OCI-LY1 (cell line): Measurements from ENCODE around the gene AADACL2.
"Not testable (repeated sequence)": the region's sequence is repeated elsewhere in the genome, so short reads cannot be mapped to it uniquely, and the experiment has no call there.

Experiments
- H2AFZ ChIP-seq: fragments of 200-600 bp; sonication (generic), shearing (Covaris generic); 2 replicates; pipeline ENCODE4 v1.6.0; 2014; ENCODE audit warnings: antibody characterized with exemption, mild to moderate bottlenecking, low read length
- H3F3A ChIP-seq: fragments of 200-600 bp; sonication (generic), shearing (Covaris generic); 2 replicates; pipeline ENCODE4 v1.6.0; 2014; ENCODE audit warnings: mild to moderate bottlenecking, antibody characterized with exemption, low read length, moderate library complexity; ENCODE audit not compliant: insufficient read depth
- H3K27ac ChIP-seq: fragments of 200-600 bp; sonication (generic); 2 replicates; pipeline ENCODE4 v1.5.1; 2014; ENCODE audit warnings: low read length, mixed run types, mild to moderate bottlenecking, low read depth; ENCODE audit not compliant: poor library complexity, severe bottlenecking
- H3K27me3 ChIP-seq: fragments of 200-600 bp; sonication (generic); 2 replicates; pipeline ENCODE4 v1.6.0; 2014; ENCODE audit warnings: antibody characterized with exemption, mild to moderate bottlenecking, low read length, moderate library complexity; ENCODE audit not compliant: insufficient read depth
- H3K36me3 ChIP-seq: fragments of 200-600 bp; sonication (generic); 2 replicates; pipeline ENCODE4 v1.6.1; 2014; ENCODE audit warnings: mild to moderate bottlenecking, antibody characterized with exemption, low read length, moderate library complexity, mixed read lengths; ENCODE audit not compliant: insufficient read depth
- H3K4me1 ChIP-seq: fragments of 200-600 bp; sonication (generic); 2 replicates; pipeline ENCODE4 v1.5.1; 2014; ENCODE audit warnings: mild to moderate bottlenecking, low read length, moderate library complexity; ENCODE audit not compliant: insufficient read depth, severe bottlenecking
- H3K4me2 ChIP-seq: fragments of 200-600 bp; sonication (generic), shearing (Covaris generic); 2 replicates; pipeline ENCODE4 v1.6.1; 2014; ENCODE audit warnings: low read length
- H3K4me3 ChIP-seq: fragments of 200-600 bp; sonication (generic); 2 replicates; pipeline ENCODE4 v1.5.1; 2014; ENCODE audit warnings: low read length, low read depth, mild to moderate bottlenecking, mixed read lengths; ENCODE audit not compliant: poor library complexity, severe bottlenecking
- H3K79me2 ChIP-seq: fragments of 200-600 bp; shearing (Covaris generic); 2 replicates; pipeline ENCODE4 v1.6.1; 2016; ENCODE audit warnings: mixed run types, low read length, mixed read lengths; ENCODE audit not compliant: insufficient read depth
- H3K9ac ChIP-seq: fragments of 200-600 bp; sonication (generic), shearing (Covaris generic); 2 replicates; pipeline ENCODE4 v1.6.1; 2014; ENCODE audit warnings: mild to moderate bottlenecking, low read length, mixed read lengths
- H3K9me2 ChIP-seq: fragments of 200-600 bp; sonication (generic), shearing (Covaris generic); 2 replicates; pipeline ENCODE4 v1.6.1; 2014; ENCODE audit warnings: low read depth, mild to moderate bottlenecking, low read length, mixed read lengths
- H3K9me3 ChIP-seq: fragments of 200-600 bp; shearing (Covaris generic); 2 replicates; pipeline ENCODE4 v1.6.1; 2014; ENCODE audit warnings: low read length, mixed read lengths
- H4K20me1 ChIP-seq: fragments of 200-600 bp; sonication (generic), shearing (Covaris generic); 2 replicates; pipeline ENCODE4 v1.6.0; 2016; ENCODE audit warnings: mild to moderate bottlenecking, low read length; ENCODE audit not compliant: insufficient read depth
- EZH2 ChIP-seq: fragments of 200-600 bp; sonication (generic), shearing (Covaris generic); IDR thresholded peaks from 2 replicates; pipeline ENCODE4 v1.8.0; 2017; ENCODE audit warnings: borderline replicate concordance, mixed run types, mild to moderate bottlenecking, antibody characterized with exemption, low read length, moderate library complexity, mixed read lengths
- TF ChIP-seq, protein P1 (sequence below): fragments of 200-600 bp; sonication (generic), shearing (Covaris generic); IDR thresholded peaks from 2 replicates; pipeline ENCODE4 v1.5.1; 2017; ENCODE audit warnings: mild to moderate bottlenecking, antibody characterized with exemption, low read length, moderate library complexity, mixed read lengths

The AADACL2 gene

GRCh38 chr3:151788401-151788800 is 54.7 kb downstream of the AADACL2 start:
- no peak overlapping the region for H3K9ac ChIP-seq
- TF ChIP-seq EZH2: no peak
- TF ChIP-seq, protein P1, sequence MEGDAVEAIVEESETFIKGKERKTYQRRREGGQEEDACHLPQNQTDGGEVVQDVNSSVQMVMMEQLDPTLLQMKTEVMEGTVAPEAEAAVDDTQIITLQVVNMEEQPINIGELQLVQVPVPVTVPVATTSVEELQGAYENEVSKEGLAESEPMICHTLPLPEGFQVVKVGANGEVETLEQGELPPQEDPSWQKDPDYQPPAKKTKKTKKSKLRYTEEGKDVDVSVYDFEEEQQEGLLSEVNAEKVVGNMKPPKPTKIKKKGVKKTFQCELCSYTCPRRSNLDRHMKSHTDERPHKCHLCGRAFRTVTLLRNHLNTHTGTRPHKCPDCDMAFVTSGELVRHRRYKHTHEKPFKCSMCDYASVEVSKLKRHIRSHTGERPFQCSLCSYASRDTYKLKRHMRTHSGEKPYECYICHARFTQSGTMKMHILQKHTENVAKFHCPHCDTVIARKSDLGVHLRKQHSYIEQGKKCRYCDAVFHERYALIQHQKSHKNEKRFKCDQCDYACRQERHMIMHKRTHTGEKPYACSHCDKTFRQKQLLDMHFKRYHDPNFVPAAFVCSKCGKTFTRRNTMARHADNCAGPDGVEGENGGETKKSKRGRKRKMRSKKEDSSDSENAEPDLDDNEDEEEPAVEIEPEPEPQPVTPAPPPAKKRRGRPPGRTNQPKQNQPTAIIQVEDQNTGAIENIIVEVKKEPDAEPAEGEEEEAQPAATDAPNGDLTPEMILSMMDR: no peak
- H2AFZ ChIP-seq: no peak overlapping the region
- no peak overlapping the region for H3K4me3 ChIP-seq
- no peak overlapping the region for H3K27ac ChIP-seq
- H4K20me1 ChIP-seq: no peaks in the 10 kb centered on the region
- no peaks in the 10 kb centered on the region; the same call in 1 of the 2 replicates for H3K9me2 ChIP-seq
- no peaks in the 10 kb centered on the region for H3K36me3 ChIP-seq
- H3K4me1 ChIP-seq: no peaks in the 10 kb centered on the region
- no peaks in the 10 kb centered on the region for H3K27me3 ChIP-seq
- no peaks in the 10 kb centered on the region for H3F3A ChIP-seq
- H3K79me2 ChIP-seq: no peaks in the 10 kb centered on the region
- no peaks in the 10 kb centered on the region for H3K9me3 ChIP-seq
- H3K4me2 ChIP-seq: no peak overlapping the region

GRCh38 chr3:151789853-151790463 is 56.2 kb downstream of the AADACL2 start:
- no peak overlapping the region for H3K9ac ChIP-seq
- H3K79me2 ChIP-seq: no peaks in the 10 kb centered on the region
- TF ChIP-seq, protein P1: no peak
- no peak for TF ChIP-seq EZH2
- H2AFZ ChIP-seq: no peak overlapping the region
- no peaks in the 10 kb centered on the region for H3K36me3 ChIP-seq
- H4K20me1 ChIP-seq: no peaks in the 10 kb centered on the region
- H3F3A ChIP-seq: no peaks in the 10 kb centered on the region
- H3K9me2 ChIP-seq: no peaks in the 10 kb centered on the region; the same call in 1 of the 2 replicates
- no peak overlapping the region for H3K4me2 ChIP-seq
- no peaks in the 10 kb centered on the region for H3K9me3 ChIP-seq
- no peak overlapping the region for H3K4me3 ChIP-seq
- no peaks in the 10 kb centered on the region for H3K27me3 ChIP-seq
- H3K27ac ChIP-seq: no peak overlapping the region
- no peaks in the 10 kb centered on the region for H3K4me1 ChIP-seq

GRCh38 chr3:151790763-151791162 is 57.0 kb downstream of the AADACL2 start:
- not testable (repeated sequence) for H3K9me3 ChIP-seq, H3K4me3 ChIP-seq, H3K36me3 ChIP-seq, H3K4me2 ChIP-seq, H3K27me3 ChIP-seq, H3K27ac ChIP-seq, H2AFZ ChIP-seq, H4K20me1 ChIP-seq, H3K79me2 ChIP-seq, H3K9me2 ChIP-seq, H3K4me1 ChIP-seq, H3F3A ChIP-seq, H3K9ac ChIP-seq

GRCh38 chr3:151792411-151792810 is 58.7 kb downstream of the AADACL2 start:
- no peak for TF ChIP-seq EZH2
- TF ChIP-seq, protein P1: no peak
- H3K4me2 ChIP-seq: no peak overlapping the region

More at GRCh38 chr3:151792411-151792810, 58.7 kb downstream of the AADACL2 start:
- no peak overlapping the region for H3K4me3 ChIP-seq
- no peaks in the 10 kb centered on the region; the same call in 1 of the 2 replicates for H3K9me2 ChIP-seq
- no peaks in the 10 kb centered on the region for H4K20me1 ChIP-seq
- H3K4me1 ChIP-seq: no peaks in the 10 kb centered on the region
- no peaks in the 10 kb centered on the region for H3K9me3 ChIP-seq
- H2AFZ ChIP-seq: no peak overlapping the region
- no peaks in the 10 kb centered on the region for H3K27me3 ChIP-seq
- H3K36me3 ChIP-seq: no peaks in the 10 kb centered on the region
- H3F3A ChIP-seq: no peaks in the 10 kb centered on the region
- no peak overlapping the region for H3K9ac ChIP-seq
- no peaks in the 10 kb centered on the region for H3K79me2 ChIP-seq
- no peak overlapping the region for H3K27ac ChIP-seq
